Measurements from ENCODE around the gene NIPBL.

The NIPBL gene

DNA sequence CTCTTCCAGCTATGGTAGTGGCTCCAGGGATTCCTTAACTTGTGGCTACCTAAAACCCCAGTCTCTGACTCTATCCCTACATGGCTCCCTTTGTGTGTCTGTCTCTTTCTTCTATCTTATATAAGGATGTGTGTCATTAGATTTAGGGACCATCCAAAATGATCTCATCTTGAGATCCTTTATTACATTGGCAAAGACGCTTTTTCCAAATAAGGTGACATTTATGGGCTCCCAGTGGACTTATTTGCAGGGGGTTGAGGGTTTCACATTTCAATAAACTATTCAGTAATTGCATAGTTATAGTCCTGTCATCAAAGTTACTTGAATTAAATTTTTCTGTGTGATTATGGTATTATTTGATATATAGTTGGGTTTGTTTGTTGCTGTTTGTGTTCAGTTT lies 59.2 kb downstream of the NIPBL start:
- no peak for DNase-seq (ENCODE audit: low spot score)
- TF ChIP-seq CTCF (IDR thresholded peaks at IDR 0.05; ENCODE audit: extremely low read depth, missing control alignments): no peak

DNA sequence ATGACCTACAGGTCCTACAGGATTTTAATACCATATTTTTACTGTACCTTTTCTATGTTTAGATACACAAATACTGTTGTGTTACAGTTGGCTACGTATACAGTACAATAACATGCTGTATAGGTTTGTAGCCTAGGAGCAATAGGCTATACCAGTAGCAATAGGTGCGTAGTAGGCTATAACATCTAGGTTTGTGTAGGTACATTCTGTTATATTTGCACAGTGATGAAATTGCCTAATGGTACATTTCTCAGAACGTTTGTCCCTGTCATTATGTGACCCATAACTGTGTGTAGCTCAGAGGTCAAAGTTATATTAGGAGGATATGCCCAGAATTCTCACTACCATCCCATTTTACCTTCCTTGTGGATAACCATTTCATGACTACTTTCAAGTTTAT lies 59.7 kb downstream of the NIPBL start:
- TF ChIP-seq CTCF (IDR thresholded peaks at IDR 0.05; ENCODE audit: extremely low read depth, missing control alignments): no peak
- no peak for DNase-seq (ENCODE audit: low spot score)

DNA sequence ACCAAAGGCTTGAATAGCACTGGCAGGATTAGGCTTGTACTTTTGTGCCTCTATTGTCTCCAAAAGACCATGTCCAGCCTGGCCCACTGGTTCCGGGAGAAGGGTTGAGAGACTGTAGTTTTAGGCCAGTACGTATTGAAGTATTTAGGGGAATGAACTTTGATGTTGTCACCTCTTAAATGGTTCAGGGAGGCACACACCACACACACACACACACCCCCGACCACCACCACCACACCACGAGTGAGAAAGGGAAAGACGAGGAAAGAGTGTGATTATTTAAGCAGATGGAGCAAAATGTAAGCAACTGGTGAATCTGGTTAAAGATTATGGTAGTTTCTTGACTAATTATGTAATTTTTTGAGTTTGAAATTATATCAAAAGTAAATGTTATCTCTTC lies 61.6 kb downstream of the NIPBL start:
- DNase-seq (ENCODE audit: low spot score): no peak
- no peak for TF ChIP-seq CTCF (IDR thresholded peaks at IDR 0.05; ENCODE audit: extremely low read depth, missing control alignments)

- no peak for DNase-seq (ENCODE audit: low spot score)
- no peak for TF ChIP-seq CTCF (IDR thresholded peaks at IDR 0.05; ENCODE audit: extremely low read depth, missing control alignments)
These were observed 63.6 kb downstream of the NIPBL start for GRCh38 chr5:36939969-36940858.

GRCh38 chr5:36943584-36943983 lies 67.0 kb downstream of the NIPBL start:
- no peak for TF ChIP-seq CTCF (IDR thresholded peaks at IDR 0.05; ENCODE audit: extremely low read depth, missing control alignments)
- no peak for DNase-seq (ENCODE audit: low spot score)

- no peak for DNase-seq (ENCODE audit: low spot score)
- no peak for TF ChIP-seq CTCF (IDR thresholded peaks at IDR 0.05; ENCODE audit: extremely low read depth, missing control alignments)
These were observed 67.5 kb downstream of the NIPBL start for GRCh38 chr5:36944024-36944423.

DNA sequence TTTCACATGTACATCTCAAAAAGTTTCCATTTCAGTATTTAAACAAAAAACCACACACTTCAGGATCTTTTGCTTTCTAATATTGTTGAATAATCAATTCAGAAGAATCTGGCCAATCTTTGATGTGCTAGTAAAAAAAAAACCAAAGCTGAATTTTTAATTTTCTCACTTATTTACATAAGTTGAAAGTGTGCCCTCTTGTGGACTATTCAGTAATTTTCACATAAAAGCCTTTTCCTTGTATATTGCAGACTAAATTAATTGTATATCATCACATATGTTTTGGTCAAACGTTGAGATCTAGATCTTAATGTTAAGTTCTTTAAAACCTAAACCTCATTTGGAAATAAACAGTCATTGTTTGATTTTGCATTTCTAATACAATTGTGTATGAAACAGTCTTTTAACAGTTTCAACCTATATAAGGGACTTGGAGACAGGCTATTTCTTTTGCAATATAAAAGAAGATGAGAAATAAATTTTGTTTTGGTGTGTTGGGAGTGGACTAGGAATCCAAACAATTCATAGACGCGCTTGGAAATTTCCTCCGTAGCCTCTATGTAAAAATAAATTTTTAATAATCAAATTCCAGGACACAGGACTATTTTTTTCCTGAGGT lies 68.1 kb downstream of the NIPBL start:
- peak; percentile 11 for DNase-seq (ENCODE audit: low spot score)
- no peak for TF ChIP-seq CTCF (IDR thresholded peaks at IDR 0.05; ENCODE audit: extremely low read depth, missing control alignments)

Data from GM20000 (cell line).